Ureter (tissue), 1 donor: ENCODE measurements around the gene SPTBN4. TPM values are rescaled to one million over a fixed set of nuclear protein-coding genes. Genes with fewer than 3 reads are reported as not detected.
A peak's percentile ranks its signal among the peaks of the same experiment; 100 is the strongest.
"Not testable (repeated sequence)": the region's sequence is repeated elsewhere in the genome, so short reads cannot be mapped to it uniquely, and the experiment has no call there.

Experiments
- DNase-seq: peaks from one replicate; pipeline ENCODE4 v3.0.0-alpha.2; 2020; ENCODE audit warnings: low spot score
- total RNA-seq: library from RNA; stranded (reverse); gene quantifications from one replicate; pipeline ENCODE4 v1.2.4, GENCODE V29; 2023
- donor health status: DM: yes; HTN: yes; CAD: no.

The SPTBN4 gene
- total RNA-seq, 1 donor from 2014 or later, result 2.6 TPM

GRCh38 chr19:40441719-40442253 lies 25.0 kb upstream of the SPTBN4 start:
- no peak for DNase-seq

DNA sequence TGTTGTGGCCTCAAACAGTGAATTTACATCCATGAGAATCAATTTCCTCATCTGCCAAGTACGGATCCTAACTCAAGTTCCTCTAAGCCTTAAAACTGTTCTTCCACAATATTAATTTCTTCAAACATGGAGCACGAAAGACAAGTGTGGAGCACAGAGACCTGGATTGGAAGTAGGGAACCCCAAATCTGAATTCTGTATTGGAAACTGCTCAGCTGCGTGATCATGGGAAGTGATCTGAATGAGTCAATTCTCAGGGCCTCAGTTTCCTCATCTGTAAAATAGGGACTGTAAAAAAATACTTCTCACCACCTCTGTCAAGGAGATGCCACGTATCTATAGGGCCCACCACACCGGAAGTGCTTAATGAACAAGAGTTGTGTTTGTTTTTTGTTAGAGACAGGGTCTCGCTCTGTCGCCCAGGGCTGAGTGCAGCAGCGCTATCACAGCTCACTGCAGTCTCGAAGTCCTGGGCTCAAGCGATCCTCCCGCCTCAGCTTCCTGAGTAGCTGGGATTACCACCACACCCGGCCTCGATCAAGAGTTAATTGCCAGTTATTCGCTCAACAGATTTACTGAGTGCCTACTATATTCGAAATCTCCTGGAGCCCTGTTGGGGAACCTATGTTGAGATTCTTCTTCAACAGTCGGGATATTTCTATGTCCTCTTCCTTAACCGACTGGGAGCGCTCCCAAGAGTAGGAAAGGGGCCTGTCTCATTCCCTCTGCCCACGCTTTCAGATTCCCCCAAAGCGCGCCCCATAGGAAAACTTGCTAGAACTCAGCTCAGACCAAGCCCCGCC lies 24.3 kb upstream of the SPTBN4 start:
- no peak for DNase-seq

GRCh38 chr19:40443131-40443999 lies 23.4 kb upstream of the SPTBN4 start:
- peak; percentile 100 for DNase-seq

DNA sequence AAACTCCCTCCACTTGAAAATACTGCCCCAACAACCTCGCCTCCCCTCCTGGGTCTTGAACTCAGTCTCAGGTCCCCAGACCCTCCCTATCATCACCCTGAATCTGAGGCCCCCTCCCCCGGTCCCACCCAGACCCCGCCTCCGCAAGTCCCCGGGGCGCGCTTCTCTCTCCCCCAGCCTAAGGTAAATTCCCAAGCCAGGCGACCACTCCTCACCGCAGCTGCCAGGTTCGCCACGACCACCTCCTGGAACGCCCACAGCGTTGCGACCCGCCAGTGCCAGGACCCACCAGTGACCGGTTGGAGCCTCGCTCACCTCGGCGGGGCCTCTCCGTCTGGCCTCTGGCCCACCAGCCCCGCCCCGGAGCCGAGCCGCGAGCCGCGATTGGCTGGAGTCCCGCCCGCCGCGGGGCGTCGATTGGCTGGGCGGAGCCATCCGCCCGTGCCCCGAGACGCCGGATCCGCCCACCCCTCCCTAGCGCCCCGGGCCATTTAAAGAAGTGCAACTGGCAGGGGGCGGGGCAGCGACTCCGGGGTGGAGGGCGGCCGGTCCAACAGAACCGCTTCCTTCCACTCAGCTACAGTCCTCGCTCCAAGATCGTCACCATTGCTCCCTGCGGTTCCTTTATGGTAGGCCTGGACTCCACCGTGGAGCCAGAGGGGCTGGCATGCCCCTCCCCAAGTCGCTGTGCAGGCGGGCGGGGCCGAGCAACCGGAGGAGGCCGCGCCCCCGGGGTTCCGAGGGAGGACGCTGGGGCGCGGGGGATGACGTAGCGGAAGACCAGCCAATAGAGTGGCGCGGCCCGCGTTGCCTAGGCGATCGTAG lies 22.6 kb upstream of the SPTBN4 start, which contains the start of gene SERTAD3:
TSS of gene SERTAD3 (minus strand) at position 336 of the 825 bp plus-strand sequence. CDS start 2,255 bp downstream, outside the sequence.
- peak; percentile 98 for DNase-seq

GRCh38 chr19:40444825-40445312 lies 21.9 kb upstream of the SPTBN4 start:
- no peak for DNase-seq

DNA sequence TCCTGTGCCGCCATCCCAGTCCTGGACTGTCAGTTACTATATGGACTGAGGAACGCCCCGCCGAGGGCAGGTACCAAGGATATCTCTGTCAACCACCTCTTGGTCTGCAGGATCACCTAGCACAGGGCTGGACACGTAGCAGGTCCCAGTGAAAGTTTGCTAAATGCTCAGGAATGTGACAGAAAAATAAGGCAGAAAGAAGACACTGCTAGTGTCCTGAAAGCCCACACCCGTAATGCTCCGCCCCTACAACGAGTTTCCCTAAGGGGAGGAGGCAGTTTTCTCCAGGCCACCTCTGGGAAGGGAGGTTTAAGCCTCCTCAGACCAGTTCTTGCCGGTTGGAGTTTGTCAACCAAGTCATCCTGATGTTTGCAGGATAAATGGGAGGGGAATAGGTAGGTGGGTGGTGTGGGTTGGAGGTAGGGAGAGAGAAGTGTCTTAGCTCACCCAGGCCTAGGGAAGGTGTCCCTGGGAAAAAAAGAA lies 21.0 kb upstream of the SPTBN4 start:
- no peak for DNase-seq

- DNase-seq, result no peak
These were observed 20.5 kb upstream of the SPTBN4 start for GRCh38 chr19:40446263-40446784.

GRCh38 chr19:40449506-40449905 lies 17.3 kb upstream of the SPTBN4 start:
- DNase-seq, result no peak

DNA sequence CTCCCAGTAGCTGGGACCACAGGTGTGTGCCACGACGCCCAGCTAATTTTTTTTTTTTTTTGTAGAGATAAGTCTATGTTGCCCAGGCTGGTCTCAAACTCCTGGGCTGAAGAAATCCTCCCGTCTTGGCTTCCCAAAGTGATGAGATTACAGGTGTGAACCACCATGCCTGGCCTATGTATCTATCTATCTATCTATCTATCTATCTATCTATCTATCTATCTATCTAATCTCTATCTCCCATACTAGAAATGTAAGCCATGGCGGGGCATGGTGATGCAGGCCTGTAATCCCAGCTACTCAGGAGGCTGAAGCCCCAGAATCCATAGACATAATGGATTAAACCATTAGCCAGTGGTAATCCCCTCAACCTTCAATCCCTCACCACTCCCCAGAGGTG lies 16.1 kb upstream of the SPTBN4 start:
- no peak for DNase-seq

- DNase-seq, result no peak
These were observed 14.8 kb upstream of the SPTBN4 start for GRCh38 chr19:40452016-40452415.

GRCh38 chr19:40453151-40453735 lies 13.6 kb upstream of the SPTBN4 start:
- no peak for DNase-seq

GRCh38 chr19:40453943-40454342 lies 12.9 kb upstream of the SPTBN4 start:
- not testable (repeated sequence) for DNase-seq

GRCh38 chr19:40457048-40457447 lies 9.8 kb upstream of the SPTBN4 start:
- no peak for DNase-seq

DNA sequence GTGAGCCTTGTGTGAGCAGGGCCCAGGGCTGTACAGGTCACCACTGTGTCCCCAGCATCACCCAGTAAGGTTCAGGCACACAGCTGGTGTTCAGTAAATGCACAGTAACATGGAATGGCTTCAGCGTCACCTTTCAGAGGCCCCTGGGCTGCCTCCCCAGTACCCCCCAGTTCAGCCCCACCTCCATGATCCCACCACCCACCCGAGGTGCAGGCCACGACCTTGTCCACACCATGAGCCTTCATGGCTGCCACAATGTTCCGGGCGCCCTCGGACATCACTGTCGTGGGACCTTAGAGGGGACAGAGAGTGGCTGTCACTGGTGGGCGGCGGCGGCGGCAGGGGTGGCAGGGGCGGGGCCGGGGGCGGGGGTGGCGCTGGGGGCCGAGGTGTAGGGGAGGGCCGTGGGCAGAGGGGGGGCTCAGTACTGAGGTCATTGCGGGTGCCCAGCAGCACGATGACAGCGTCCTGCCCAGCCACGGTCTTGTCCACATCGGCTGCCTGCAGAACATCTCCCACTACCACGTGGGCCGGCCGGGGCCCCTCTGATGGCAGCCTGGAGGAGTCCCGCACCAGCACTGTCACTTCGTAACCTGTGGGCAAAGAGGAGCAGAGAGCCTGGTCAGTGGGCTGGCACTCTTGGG lies 8.7 kb upstream of the SPTBN4 start:
- no peak for DNase-seq

DNA sequence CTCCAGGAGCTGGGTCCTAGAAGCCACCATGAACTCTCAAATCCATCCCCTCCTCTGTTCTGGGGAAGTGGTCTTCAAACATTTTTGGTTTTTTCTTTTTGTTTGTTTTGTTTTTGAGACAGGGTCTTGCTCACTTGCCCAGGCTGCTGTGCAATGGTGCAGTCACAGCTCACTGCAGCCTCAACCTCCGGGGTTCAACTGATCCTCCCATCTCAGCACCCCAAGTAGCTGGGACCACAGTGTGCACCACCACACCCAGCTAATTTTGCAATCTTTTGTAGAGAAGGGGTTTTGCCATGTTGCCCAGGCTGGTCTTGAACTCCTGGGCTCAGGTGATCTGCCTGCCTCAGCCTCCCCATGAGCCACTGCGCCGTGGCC lies 8.2 kb upstream of the SPTBN4 start:
- no peak for DNase-seq

DNA sequence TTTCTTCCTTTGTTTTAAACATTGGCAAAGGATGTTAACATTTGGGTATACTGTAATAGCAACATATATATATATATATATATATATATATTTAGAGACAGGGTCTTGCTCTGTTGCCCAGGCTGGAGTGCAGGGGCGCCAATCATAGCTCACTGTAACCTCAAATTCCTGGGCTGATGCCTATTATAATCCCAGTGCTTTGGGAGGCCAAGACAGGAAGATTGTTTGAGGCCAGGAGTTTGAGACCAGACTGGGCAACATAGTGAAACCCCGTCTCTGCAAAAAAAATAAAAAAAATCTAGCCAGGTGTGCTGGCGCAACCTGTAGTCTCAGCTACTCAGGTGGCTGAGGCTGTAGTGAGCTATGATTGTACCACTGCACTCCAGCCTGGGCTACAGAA lies 6.6 kb upstream of the SPTBN4 start:
- DNase-seq, result no peak

DNA sequence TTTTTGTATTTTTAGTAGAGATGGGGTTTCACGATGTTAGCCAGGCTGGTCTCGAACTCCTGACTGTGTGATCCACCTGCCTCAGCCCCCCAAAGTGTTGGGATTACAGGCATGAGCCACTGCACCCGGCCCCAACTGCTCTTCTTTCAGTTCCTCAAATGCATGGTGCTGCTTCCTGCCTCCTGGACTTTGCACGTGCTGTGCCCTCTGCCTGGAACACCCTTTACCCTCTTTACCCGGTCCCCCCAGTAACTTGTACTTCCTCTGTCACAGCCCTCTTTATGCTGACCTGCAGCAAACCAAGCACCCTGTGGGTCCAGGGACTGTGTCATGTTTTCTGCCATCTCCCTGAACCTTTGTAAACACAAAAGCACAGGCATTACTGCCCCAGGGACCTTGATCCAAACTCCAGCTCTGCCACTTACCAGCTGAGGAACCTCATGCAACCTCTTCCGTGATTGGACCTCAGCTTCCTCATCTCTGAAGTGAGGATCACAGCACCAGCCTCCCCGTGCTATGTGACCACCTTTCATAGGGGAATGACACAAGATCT lies 5.1 kb upstream of the SPTBN4 start:
- DNase-seq, result no peak

DNA sequence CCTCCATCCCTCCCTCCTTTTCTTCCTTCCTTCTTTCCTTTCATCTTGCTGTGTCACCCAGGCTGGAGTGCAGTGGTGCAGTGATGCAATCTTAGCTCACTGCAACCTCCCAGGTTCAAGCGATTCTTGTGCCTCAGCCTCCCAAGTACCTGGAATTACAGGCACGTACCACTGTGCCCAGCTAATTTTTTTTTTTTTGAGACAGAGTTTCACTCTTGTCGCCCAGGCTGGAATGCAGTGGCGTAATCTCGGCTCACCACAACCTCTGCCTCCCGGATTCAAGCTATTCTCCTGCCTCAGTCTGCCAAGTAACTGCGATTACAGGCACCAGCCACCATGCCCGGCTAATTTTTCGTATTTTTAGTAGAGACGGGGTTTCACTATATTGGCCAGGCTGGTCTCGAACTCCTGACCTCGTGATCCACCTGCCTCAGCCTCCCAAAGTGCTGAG lies 3.2 kb upstream of the SPTBN4 start:
- not testable (repeated sequence) for DNase-seq
